Measurements from ENCODE around the gene NEGR1. TPM values are rescaled to one million over a fixed set of nuclear protein-coding genes. Genes with fewer than 3 reads are reported as not detected.

Gene NEGR1
- total and polyA plus RNA-seq, 2 donors (not counting 3 experiments of a cell fraction or from before 2014, with no cell fraction given): 6.8 to 21.8 TPM

DNA sequence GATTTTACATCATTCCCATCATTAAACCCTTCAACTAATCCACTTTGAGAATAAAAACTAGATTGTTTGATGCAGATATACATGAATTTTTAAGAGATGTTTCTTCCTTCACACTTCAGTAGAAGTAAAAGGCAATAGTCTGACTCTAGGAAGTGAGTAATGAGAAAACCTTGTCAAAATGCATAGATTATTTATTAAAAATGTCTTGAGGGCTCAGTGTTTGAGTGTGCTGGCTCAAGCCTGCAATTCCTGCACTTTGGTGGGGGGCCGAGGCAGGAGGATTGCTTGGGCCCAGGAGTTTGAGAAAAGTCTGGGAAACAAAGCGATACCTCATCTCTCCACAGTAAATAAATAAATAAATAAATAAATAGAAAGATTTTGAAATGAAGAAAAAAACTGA is 177.1 kb downstream of the NEGR1 start:
- no peaks in the 10 kb centered on the region for H3K27me3 ChIP-seq (ENCODE audit: control insufficient read depth in 2 of 2, insufficient read depth in 2 of 2, low read length in 2 of 2)

More for the DNA sequence above, 177.1 kb downstream of the NEGR1 start:
- Histone ChIP-seq H3K9me3 (replicated peaks; ENCODE audit: control insufficient read depth, insufficient read depth, low read length) (no peaks in the 10 kb centered on the region), H3K79me2 (ENCODE audit: control insufficient read depth, insufficient read depth, low read length) (no peaks in the 10 kb centered on the region), H3K9me1 (replicated peaks; ENCODE audit: control insufficient read depth, extremely low read depth, insufficient read depth, low read length) (no peaks in the 10 kb centered on the region), H2AFZ (ENCODE audit: low read depth, low read length) (no peak overlapping the region), H4K20me1 (replicated peaks; ENCODE audit: control insufficient read depth, extremely low read depth, insufficient read depth, low read length) (no peaks in the 10 kb centered on the region), H3K4me2 (ENCODE audit: insufficient read depth, low read length) (peak overlapping the region; percentile 24), H3K9ac (replicated peaks; ENCODE audit: extremely low read depth, insufficient read depth, low read length) (no peak overlapping the region), H3K4me3 (replicated peaks in 1 of 3; ENCODE audit: insufficient read depth in 1 of 3, low read depth in 1 of 3, low read length in 3 of 3) (no peak overlapping the region), H3K27ac (ENCODE audit: insufficient read depth, low read depth, low read length) (no peak overlapping the region), H3K4me1 (ENCODE audit: control insufficient read depth, extremely low read depth, insufficient read depth, low read length) (peaks cover 7% of the 10 kb centered on the region), H3K36me3 (ENCODE audit: control insufficient read depth in 2 of 2, extremely low read depth in 1 of 2, insufficient read depth in 2 of 2, low read length in 2 of 2) (no peaks in the 10 kb centered on the region)
- FAIRE-seq: no peak
- ChIA-PET POLR2A (no interaction called here), CTCF (no interaction called here)
- dilution Hi-C loops (cut with MboI; ENCODE audit: extremely low pct_ligation_motif_present, low sequenced_read_pairs): no loop called here
- DNase-seq (ENCODE audit: low read depth, low spot score): peak; percentile 15
- intact Hi-C loops (cut with micrococcal nuclease): no loop called here
- BruUV-seq (replicated peaks): no TSS peak
- TF ChIP-seq JUN (IDR thresholded peaks at IDR 0.05; ENCODE audit: borderline replicate concordance, insufficient read depth, insufficient read length, low read depth) (no peak), POLR2AphosphoS5 (IDR thresholded peaks at IDR 0.05; ENCODE audit: insufficient read depth, low read depth, low read length) (no peak), POLR2A (IDR thresholded peaks at IDR 0.05; ENCODE audit: low read depth, low read length) (no peak), MYC (IDR thresholded peaks at IDR 0.05; ENCODE audit: low read depth, low read length) (no peak), GATA2 (IDR thresholded peaks at IDR 0.05; ENCODE audit: insufficient read depth, insufficient read length, low read depth, low read length) (no peak), FOS (IDR thresholded peaks at IDR 0.05; ENCODE audit: borderline replicate concordance, insufficient read depth, low read length) (no peak)
- TF ChIP-seq, protein P1, sequence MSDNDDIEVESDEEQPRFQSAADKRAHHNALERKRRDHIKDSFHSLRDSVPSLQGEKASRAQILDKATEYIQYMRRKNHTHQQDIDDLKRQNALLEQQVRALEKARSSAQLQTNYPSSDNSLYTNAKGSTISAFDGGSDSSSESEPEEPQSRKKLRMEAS (IDR thresholded peaks at IDR 0.05; ENCODE audit: insufficient read depth, insufficient read length): no peak
- TF ChIP-seq, protein P2, sequence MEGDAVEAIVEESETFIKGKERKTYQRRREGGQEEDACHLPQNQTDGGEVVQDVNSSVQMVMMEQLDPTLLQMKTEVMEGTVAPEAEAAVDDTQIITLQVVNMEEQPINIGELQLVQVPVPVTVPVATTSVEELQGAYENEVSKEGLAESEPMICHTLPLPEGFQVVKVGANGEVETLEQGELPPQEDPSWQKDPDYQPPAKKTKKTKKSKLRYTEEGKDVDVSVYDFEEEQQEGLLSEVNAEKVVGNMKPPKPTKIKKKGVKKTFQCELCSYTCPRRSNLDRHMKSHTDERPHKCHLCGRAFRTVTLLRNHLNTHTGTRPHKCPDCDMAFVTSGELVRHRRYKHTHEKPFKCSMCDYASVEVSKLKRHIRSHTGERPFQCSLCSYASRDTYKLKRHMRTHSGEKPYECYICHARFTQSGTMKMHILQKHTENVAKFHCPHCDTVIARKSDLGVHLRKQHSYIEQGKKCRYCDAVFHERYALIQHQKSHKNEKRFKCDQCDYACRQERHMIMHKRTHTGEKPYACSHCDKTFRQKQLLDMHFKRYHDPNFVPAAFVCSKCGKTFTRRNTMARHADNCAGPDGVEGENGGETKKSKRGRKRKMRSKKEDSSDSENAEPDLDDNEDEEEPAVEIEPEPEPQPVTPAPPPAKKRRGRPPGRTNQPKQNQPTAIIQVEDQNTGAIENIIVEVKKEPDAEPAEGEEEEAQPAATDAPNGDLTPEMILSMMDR (IDR thresholded peaks at IDR 0.05; ENCODE audit: extremely low read depth in 1 of 2, insufficient read depth in 1 of 2, low read depth in 1 of 2, low read length in 2 of 2): no peak
